ENCODE data around the gene MMRN1.

MMRN1 gene

DNA sequence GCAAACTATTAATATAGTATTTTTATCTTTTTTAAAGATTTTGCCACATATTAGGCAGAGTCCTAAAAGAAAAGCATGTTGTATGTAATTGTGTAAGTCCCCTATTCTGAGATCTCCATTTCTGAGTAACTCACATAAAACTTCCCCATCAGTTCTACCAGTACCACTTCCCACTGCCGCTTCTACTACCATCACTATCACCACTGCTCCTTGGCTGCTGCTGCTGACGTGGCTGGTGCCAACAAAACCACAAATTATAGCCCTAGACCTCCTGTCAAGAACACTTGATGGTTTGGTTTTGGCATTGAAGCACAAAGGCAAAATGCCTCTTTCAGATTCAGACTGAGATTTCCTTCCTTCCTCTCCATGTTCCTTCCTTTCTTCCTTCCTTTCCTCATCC lies 106.4 kb downstream of the MMRN1 start:
- no peak for DNase-seq

DNA sequence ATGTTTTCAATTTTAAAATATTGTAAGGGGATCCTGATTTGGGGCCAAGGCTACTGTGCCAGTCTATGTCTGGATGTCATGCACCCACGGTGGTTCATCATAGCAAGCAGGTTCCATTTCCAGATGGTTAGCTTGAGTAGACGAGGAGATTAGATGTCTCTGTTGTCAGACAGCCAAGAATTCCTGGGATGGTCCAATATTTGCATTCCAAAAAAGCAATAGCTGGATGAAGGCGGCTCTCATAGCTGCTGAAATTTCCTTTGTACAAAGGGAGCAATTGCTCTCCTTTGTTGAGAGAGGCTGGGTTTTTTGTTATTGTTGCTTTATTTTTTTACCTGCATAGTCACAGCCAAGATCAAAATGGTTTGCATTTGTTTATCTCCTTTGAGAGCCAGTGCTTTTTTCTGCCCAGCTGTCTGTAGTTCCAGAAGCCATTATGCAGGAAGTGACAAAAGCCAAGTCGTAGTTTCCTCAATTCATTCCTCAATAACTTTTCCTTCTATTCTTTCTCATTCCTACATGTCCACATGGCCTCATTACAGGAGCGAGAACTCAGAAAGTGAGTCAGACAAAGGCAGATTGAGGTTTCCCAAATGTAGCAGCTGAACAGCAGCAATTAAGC lies 107.9 kb downstream of the MMRN1 start:
- no peak for DNase-seq
